Endothelial cell of umbilical vein (primary cell): ENCODE results near the gene WNT7B. TPM values are rescaled to one million over a fixed set of nuclear protein-coding genes. Genes with fewer than 3 reads are reported as not detected.

Source experiments
- BruUV-seq: library from RNA; stranded (reverse); fragments of 400-500 nt; replicated peaks from 2 replicates; lab custom pipeline; 2021; lab: Mats Ljungman, UMichigan
- CTCF ChIA-PET: fragments of 300-600, 350-600 bp; sonication (Branson Sonifier 250); formaldehyde crosslinking; loops from one replicate; lab custom pipeline; 2021; ENCODE audit warnings: antibody characterized with exemption, inconsistent platforms; lab: Charles Lee
- POLR2A ChIA-PET: fragments of 300-600, 350-600 bp; sonication (Branson Sonifier 250); formaldehyde crosslinking; loops from one replicate; lab custom pipeline; 2021; ENCODE audit warnings: antibody characterized with exemption, inconsistent platforms; lab: Charles Lee
- DNase-seq: peaks from one replicate; pipeline ENCODE4 v3.0.0-alpha.2; 2011; ENCODE audit warnings: low read depth, low spot score
- FAIRE-seq: peaks from 2 replicates; lab custom pipeline; 2011; peaks lifted over from hg19 to GRCh38; lab: Jason Lieb, UNC
- H2AFZ ChIP-seq: 2 replicates; pipeline ENCODE4 v1.6.0; 2012; ENCODE audit warnings: low read depth, low read length, control low read depth, inconsistent platforms
- H3K27ac ChIP-seq: 2 replicates; pipeline ENCODE4 v1.5.1; 2011; ENCODE audit warnings: low read depth, mild to moderate bottlenecking, control low read depth, low read length, moderate library complexity; ENCODE audit not compliant: insufficient read depth
- H3K27me3 ChIP-seq, 2 experiments: 2 replicates each; pipeline versions ENCODE4 v1.6.0 to v1.6.1; 2011; ENCODE audit warnings: low read length in 2 of 2, mixed read lengths in 1 of 2; ENCODE audit not compliant: control insufficient read depth in 2 of 2, insufficient read depth in 2 of 2
- H3K36me3 ChIP-seq, 2 experiments: 2 replicates in 1 of 2; 3 replicates in 1 of 2; pipeline ENCODE4 v1.5.1; 2011; ENCODE audit warnings: low read length in 2 of 2, mild to moderate bottlenecking in 1 of 2, moderate library complexity in 1 of 2; ENCODE audit not compliant: control insufficient read depth in 2 of 2, insufficient read depth in 2 of 2; ENCODE audit errors: extremely low read depth in 1 of 2
- H3K4me1 ChIP-seq: 3 replicates; pipeline ENCODE4 v1.5.1; 2011; ENCODE audit warnings: mild to moderate bottlenecking, low read length; ENCODE audit not compliant: control insufficient read depth, insufficient read depth; ENCODE audit errors: extremely low read depth
- H3K4me2 ChIP-seq: 2 replicates; pipeline ENCODE4 v1.6.1; 2011; ENCODE audit warnings: low read length, control low read depth, mixed read lengths; ENCODE audit not compliant: insufficient read depth
- H3K4me3 ChIP-seq, 3 experiments: fragments of 200-600 bp in 1 of 3; sonication (generic), shearing (Covaris generic) in 1 of 3; replicated peaks in 1 of 3; 2 replicates each; pipeline ENCODE4 v1.5.1; 2011 to 2016; ENCODE audit warnings: control low read depth in 3 of 3, low read length in 3 of 3, mild to moderate bottlenecking in 2 of 3, inconsistent platforms in 1 of 3, low read depth in 1 of 3, moderate library complexity in 1 of 3; ENCODE audit not compliant: insufficient read depth in 1 of 3
- H3K79me2 ChIP-seq: 2 replicates; pipeline ENCODE4 v1.6.0; 2012; ENCODE audit warnings: low read length, inconsistent platforms; ENCODE audit not compliant: control insufficient read depth, insufficient read depth
- H3K9ac ChIP-seq: replicated peaks from 2 replicates; pipeline ENCODE3; 2011; ENCODE audit warnings: low read length, control low read depth; ENCODE audit not compliant: insufficient read depth; ENCODE audit errors: extremely low read depth
- H3K9me1 ChIP-seq: replicated peaks from 3 replicates; pipeline ENCODE4 v1.6.0; 2011; ENCODE audit warnings: mild to moderate bottlenecking, low read length; ENCODE audit not compliant: control insufficient read depth, insufficient read depth; ENCODE audit errors: extremely low read depth
- H3K9me3 ChIP-seq: replicated peaks from 2 replicates; pipeline ENCODE4 v1.5.1; 2012; ENCODE audit warnings: low read length, inconsistent platforms; ENCODE audit not compliant: control insufficient read depth, insufficient read depth
- H4K20me1 ChIP-seq: replicated peaks from 2 replicates; pipeline ENCODE3; 2011; ENCODE audit warnings: mild to moderate bottlenecking, low read length; ENCODE audit not compliant: control insufficient read depth, insufficient read depth; ENCODE audit errors: extremely low read depth
- CTCF ChIP-seq, 2 donors: IDR thresholded peaks; 1 replicate in 1 of 2; 2 replicates in 1 of 2; pipeline ENCODE4 v1.5.1; 2011; ENCODE audit warnings: low read length in 2 of 2, mild to moderate bottlenecking in 2 of 2, moderate library complexity in 2 of 2, control low read depth in 1 of 2, inconsistent platforms in 1 of 2, low read depth in 1 of 2; ENCODE audit not compliant: insufficient read depth in 1 of 2; ENCODE audit errors: extremely low read depth in 1 of 2
- EZH2 ChIP-seq: IDR thresholded peaks from 2 replicates; pipeline ENCODE4 v1.6.1; 2012; ENCODE audit warnings: borderline replicate concordance, low read depth, mild to moderate bottlenecking, moderate library complexity, low read length, inconsistent platforms; ENCODE audit not compliant: severe bottlenecking
- FOS ChIP-seq: IDR thresholded peaks from 2 replicates; pipeline ENCODE4 v1.6.1; 2011; ENCODE audit warnings: mild to moderate bottlenecking, low read length, moderate library complexity, borderline replicate concordance; ENCODE audit not compliant: insufficient read depth
- GATA2 ChIP-seq: IDR thresholded peaks from 2 replicates; pipeline ENCODE4 v1.7.0; 2011; ENCODE audit warnings: low read depth, mild to moderate bottlenecking, moderate library complexity, mixed read lengths, low read length; ENCODE audit not compliant: insufficient read length, insufficient read depth
- JUN ChIP-seq: IDR thresholded peaks from 2 replicates; pipeline ENCODE4 v1.6.1; 2011; ENCODE audit warnings: borderline replicate concordance, low read depth; ENCODE audit not compliant: insufficient read length, insufficient read depth
- MAX ChIP-seq: IDR thresholded peaks from 2 replicates; pipeline ENCODE4 v1.6.1; 2011; ENCODE audit not compliant: insufficient read depth, insufficient read length
- MYC ChIP-seq: IDR thresholded peaks from one replicate; pipeline ENCODE4 v1.6.1; 2011; ENCODE audit warnings: mild to moderate bottlenecking, low read depth, low read length
- POLR2A ChIP-seq: IDR thresholded peaks from 2 replicates; pipeline ENCODE4 v1.6.1; 2012; ENCODE audit warnings: low read depth, mild to moderate bottlenecking, control low read depth, low read length
- POLR2AphosphoS5 ChIP-seq: IDR thresholded peaks from 2 replicates; pipeline ENCODE4 v1.6.1; 2012; ENCODE audit warnings: low read depth, mild to moderate bottlenecking, control low read depth, low read length, moderate library complexity; ENCODE audit not compliant: insufficient read depth
- dilution Hi-C: fragments of 300-500 bp; cut with MboI; formaldehyde crosslinking; loops from one replicate; pipeline ENCODE4 v1.15.0; 2019; ENCODE audit warnings: low sequenced_read_pairs; ENCODE audit not compliant: extremely low pct_ligation_motif_present
- intact Hi-C: fragments of 100-400 bp; cut with micrococcal nuclease; formaldehyde crosslinking; loops from one replicate; pipeline ENCODE4 v1.10.0; 2022
- polyA plus RNA-seq, 4 experiments: library from polyadenylated mRNA; depleted of rRNA in 3 of 4; stranded (reverse) in 3 of 4; unstranded in 1 of 4; fragments of >200 nt; gene quantifications; 2 replicates each; pipeline versions ENCODE4 v1.2.1 to v1.2.3, GENCODE V29; 2011 to 2012; ENCODE audit warnings: missing spikeins in 1 of 4
- total RNA-seq: library from RNA; stranded (reverse); gene quantifications from 2 replicates; pipeline ENCODE4 v1.2.3, GENCODE V29; 2021

The WNT7B gene
- total and polyA plus RNA-seq, 2 donors (not counting 3 experiments of a cell fraction or from before 2014, with no cell fraction given), result not detected

- dilution Hi-C loops, result no loop called here
- H3K36me3 ChIP-seq, result no peaks in the 10 kb centered on the region
- DNase-seq, result no peak
These were observed 49.3 kb upstream of the WNT7B start for GRCh38 chr22:46025973-46026898.

More at GRCh38 chr22:46025973-46026898, 49.3 kb upstream of the WNT7B start:
- H3K4me1 ChIP-seq, result peaks cover 3% of the 10 kb centered on the region
- no TSS peak for BruUV-seq
- H3K79me2 ChIP-seq, result no peaks in the 10 kb centered on the region
- H2AFZ ChIP-seq, result no peak overlapping the region
- H3K9me3 ChIP-seq, result no peaks in the 10 kb centered on the region
- intact Hi-C loops, result no loop called here
- FAIRE-seq, result no peak
- H3K9me1 ChIP-seq, result no peaks in the 10 kb centered on the region
- ChIA-PET POLR2A (interaction anchor here (0.5 kb wide), 1 partner anchor 10 kb away, joined by 5 read pairs; no protein-coding TSS in a partner anchor), CTCF (interaction anchor here (0.5 to 2.8 kb wide), 6 partner anchors 8 to 380 kb away, joined by 3 to 17 read pairs (median 4); no protein-coding TSS in a partner anchor)
- H3K9ac ChIP-seq, result no peak overlapping the region
- H3K27ac ChIP-seq, result no peak overlapping the region
- TF ChIP-seq MAX (no peak), MYC (no peak), POLR2A (no peak), FOS (no peak), EZH2 (no peak), CTCF (IDR thresholded peaks at IDR 0.05; ENCODE audit: extremely low read depth in 1 of 2, insufficient read depth in 1 of 2, low read depth in 1 of 2, low read length in 2 of 2) (no peak), POLR2AphosphoS5 (no peak), GATA2 (no peak), JUN (no peak)
- H3K27me3 ChIP-seq, result peaks cover 0 to 3% of the 10 kb centered on the region in 2 experiments
- no peak overlapping the region for H3K4me2 ChIP-seq
- no peaks in the 10 kb centered on the region for H4K20me1 ChIP-seq
- H3K4me3 ChIP-seq, result no peak overlapping the region
